ENCODE data around the gene ABHD1.

- TF ChIP-seq SP1 (IDR thresholded peaks at IDR 0.05) (no peak), HDGF (IDR thresholded peaks at IDR 0.05; ENCODE audit: borderline replicate concordance) (no peak), PKNOX1 (IDR thresholded peaks at IDR 0.05) (no peak), L3MBTL2 (conservative IDR thresholded peaks at IDR 0.05) (no peak), TARDBP (IDR thresholded peaks at IDR 0.05) (no peak), BHLHE40 (IDR thresholded peaks at IDR 0.05; ENCODE audit: borderline replicate concordance) (no peak)
Measured at GRCh38 chr2:27143285-27143684, 19.7 kb downstream of the ABHD1 start.

Measured in HEK293T (cell line).